T-helper 2 cell treated with Interferon-gamma antibody and Interleukin-4, amounts not matched to agents 100 ng/mL and 5 ng/mL, for 36 hours (primary cell): ENCODE data around the gene RALGDS. TPM values are rescaled to one million over a fixed set of nuclear protein-coding genes. Genes with fewer than 3 reads are reported as not detected.

Experiments used
- intact Hi-C: fragments of 100-400 bp; cut with micrococcal nuclease; formaldehyde crosslinking; loops from one replicate; pipeline ENCODE4 v1.15.1; 2023
- total RNA-seq: library from RNA; stranded (reverse); gene quantifications from 2 replicates; pipeline ENCODE4 v1.2.3, GENCODE V29; 2022

RALGDS gene
- total RNA-seq, 1 donor from 2014 or later = 65.7 TPM

DNA sequence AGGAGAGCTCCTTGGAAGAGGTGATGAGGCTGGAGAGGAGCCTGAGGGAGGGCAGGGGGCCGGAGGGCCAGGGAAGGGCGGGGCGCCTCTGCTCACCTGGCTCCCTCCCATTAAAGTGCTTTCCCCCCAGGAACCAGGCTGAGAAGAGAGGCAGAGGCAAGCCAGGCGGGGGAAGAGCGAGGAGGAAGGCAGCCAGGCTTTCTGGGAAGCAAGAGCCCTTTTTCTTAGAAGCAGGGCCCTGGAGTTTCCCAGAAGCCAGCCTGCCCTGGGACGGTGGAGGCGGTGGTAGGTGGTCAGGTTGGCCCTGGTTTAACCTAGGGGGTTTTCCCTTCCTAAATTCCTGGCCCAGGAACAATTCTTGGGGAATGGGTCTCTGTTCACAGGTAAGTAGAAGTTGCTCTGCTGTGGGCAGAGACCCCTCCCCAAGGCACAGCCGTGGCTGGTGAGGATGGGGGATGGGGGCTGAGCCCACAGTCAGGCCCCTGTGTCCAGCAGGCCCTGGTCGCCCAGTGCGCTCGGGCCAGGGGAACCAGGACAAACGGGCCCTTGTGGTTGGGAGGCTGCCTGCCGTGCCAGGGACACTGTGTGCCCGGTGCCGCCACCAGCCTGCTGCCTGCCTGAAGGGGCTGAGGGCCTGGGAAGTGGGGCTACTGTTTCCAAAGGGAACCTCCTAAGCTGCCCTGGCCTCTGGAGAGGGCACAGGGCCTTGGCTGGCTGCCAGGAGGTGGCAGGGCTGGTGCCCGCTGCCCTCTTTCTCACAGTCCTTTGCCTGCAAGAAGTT lies 16.6 kb upstream of the RALGDS start:
- intact Hi-C loops = no loop called here

DNA sequence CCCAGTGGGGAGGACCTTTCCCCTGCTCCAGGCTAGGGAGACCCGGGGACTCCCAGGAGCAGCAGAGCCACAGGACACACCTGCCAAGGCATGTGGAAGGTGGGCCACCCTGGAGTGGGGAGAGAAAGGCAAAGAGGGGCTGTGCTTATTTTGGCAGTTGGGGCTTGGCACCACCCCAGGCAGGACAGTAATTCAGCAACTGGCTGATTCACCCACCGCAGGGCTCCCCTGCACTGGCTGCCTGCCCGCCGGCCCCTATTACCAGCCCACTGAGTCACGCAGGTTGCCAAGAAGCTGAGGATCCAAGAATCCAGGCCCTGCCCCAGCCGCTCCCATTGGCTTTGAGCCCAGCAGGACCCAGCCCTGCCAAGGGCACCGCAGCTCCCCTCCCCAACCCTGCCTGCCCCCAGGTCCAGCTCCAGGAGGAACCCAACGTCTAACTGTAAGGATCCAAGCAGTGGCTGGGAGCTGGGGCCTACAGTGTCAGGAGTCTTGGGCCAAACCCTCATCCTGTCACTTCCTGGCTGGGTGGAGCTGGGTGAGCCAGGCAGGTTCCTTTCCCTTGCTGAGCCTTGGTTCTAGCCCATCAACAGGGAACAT lies 14.2 kb upstream of the RALGDS start:
- intact Hi-C loops = no loop called here

GRCh38 chr9:133134388-133135145 lies 13.5 kb upstream of the RALGDS start:
- intact Hi-C loops = loop anchor here (5.0 kb wide), 1 partner anchor 77 kb away; no protein-coding TSS in a partner anchor

GRCh38 chr9:133133681-133134387 lies 12.8 kb upstream of the RALGDS start:
- intact Hi-C loops = loop anchor here (1.0 to 5.0 kb wide), 3 partner anchors 10 to 77 kb away; partner anchors contain the start of gene RALGDS

DNA sequence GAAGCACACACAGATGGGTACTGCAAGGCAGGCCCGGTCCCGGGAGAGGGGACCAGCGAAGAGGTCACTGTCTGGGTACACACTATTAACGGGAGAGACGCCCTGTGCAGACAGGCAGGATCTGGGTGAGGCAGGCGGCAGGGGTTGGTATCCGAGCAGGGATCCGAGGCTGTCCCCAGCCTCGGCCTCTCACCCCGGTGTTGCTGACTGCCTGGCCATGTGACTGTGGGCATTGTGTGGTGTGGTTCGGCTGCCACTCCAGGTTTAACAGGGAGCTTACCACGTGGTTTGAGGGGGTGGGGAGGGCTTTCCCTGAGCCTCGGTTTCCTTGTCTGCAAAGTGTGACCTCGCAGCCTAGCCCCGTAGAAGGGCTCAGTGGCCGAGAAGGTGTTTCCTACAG lies 11.1 kb upstream of the RALGDS start:
- intact Hi-C loops = loop anchor here (5.0 kb wide), 1 partner anchor 75 kb away; no protein-coding TSS in a partner anchor

DNA sequence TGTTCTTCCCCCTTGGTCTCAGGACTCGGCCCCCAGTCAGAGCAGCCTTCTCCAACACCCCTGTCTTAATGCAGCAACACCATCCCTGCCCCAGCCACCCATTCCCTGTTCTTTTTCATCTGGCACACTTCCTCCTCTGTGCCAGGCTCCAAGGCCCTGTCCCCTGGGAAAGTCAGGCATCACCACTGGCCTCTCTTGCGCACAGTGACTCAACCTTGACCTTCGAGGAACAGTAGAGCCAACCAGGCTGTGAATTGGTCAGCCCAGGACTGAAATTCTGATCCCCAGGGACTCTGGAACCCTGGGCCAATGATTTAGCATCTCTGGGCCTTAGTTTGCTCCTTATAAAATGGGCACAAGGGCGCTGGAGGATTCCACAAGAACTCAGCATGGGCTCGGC lies 10.5 kb upstream of the RALGDS start:
- intact Hi-C loops = loop anchor here (5.0 kb wide), 1 partner anchor 74 kb away; no protein-coding TSS in a partner anchor

DNA sequence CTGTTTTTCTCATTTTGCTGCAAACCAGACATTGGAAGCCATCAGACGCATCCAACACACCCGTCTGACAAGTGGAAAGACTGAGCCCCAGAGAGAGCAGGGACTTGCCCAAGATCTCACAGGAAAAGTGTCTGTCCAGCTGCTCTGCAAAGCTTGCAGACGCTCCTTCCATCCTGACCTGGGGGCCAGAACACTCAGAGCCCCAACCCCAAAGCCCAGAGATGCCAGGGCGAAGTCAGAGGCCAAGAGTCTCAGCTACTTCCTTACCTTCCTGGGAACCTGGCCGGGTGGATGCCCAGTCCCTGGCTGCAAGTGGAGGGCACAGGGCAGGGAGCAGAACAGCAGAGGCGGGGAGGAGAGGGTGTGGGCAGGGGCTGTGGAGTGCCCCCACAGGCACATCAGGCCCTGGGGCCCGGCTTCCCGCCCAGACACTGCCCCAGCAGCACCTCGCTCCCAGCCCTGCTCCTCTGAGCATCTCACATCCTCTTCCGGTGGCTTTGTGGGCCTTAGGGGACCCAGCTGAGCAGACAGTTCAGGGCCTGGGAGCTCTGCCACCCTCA lies 9.7 kb upstream of the RALGDS start:
- intact Hi-C loops = loop anchor here (5.0 kb wide), 1 partner anchor 73 kb away; no protein-coding TSS in a partner anchor

DNA sequence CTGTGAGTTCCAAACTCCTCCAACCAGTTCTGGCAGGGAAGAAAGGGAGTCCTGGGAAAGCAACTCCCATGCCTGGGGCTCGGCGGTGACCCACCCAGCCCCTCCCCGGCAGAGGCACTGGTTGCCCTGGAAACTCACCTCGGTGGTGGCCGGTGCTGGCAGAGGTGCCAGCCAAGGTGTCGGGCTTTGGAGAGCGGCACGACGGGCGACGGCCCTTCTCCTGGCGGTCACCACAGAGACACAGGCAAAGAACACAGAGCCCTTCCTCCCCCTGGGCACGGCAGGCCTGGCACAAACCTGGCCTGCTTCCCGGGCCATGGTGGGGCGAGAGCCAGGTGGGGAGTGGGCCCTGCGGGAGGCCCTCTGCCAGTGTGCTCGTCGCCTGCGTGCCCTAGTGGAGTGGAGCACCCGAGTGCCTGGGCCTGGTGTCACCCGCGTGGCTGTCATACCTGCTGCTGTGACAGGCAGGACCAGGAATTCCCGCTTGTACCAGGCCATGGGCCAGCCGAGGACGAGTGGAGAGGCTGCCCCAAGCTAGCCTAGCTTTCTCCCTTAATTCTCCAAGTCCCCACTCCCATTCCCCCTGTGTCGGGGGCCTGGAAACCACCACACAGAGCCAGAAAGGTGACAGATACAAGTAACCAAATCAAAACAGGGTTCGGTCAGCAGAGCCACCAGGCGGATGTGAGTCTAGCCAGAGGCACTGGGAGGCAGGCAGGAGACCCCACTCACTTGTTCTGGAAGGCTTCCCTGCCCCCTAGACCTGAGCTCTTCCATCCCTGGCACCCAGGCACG lies 8.2 kb upstream of the RALGDS start:
- intact Hi-C loops = no loop called here

GRCh38 chr9:133128152-133128551 lies 7.1 kb upstream of the RALGDS start:
- intact Hi-C loops = no loop called here

- intact Hi-C loops = no loop called here
These were observed 6.4 kb upstream of the RALGDS start for GRCh38 chr9:133127340-133127981.

DNA sequence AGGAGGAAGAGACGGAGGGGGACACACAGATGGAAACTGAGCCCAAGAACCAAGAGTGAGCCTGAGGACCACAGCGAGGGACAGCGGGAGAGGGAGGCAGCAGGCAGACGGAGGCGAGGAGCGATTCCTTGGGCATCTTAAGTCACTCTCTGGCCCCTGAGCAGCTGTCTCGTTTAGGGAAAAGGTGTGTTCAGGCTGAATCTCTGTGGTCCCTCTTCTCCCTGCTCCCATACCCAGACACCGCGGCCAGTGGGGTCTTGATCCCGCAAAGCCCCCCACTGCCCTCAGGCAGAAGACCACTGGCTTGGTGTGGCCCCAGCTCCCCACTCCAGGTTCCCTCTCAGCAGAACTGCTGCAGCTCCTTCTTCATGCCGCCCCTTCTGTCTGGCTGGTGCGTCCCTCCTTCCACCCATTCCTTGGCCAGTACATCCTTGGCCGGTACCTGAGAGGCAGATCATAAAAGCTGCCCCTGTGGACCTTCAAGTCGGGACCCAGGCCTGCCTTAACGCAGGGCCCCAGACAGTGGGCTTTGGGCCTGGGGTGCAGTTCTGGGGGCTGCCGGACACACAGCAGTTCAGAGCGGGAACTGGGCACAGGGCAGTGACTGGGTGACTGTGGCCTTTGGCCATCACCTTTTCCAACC lies 5.8 kb upstream of the RALGDS start:
- intact Hi-C loops = no loop called here

DNA sequence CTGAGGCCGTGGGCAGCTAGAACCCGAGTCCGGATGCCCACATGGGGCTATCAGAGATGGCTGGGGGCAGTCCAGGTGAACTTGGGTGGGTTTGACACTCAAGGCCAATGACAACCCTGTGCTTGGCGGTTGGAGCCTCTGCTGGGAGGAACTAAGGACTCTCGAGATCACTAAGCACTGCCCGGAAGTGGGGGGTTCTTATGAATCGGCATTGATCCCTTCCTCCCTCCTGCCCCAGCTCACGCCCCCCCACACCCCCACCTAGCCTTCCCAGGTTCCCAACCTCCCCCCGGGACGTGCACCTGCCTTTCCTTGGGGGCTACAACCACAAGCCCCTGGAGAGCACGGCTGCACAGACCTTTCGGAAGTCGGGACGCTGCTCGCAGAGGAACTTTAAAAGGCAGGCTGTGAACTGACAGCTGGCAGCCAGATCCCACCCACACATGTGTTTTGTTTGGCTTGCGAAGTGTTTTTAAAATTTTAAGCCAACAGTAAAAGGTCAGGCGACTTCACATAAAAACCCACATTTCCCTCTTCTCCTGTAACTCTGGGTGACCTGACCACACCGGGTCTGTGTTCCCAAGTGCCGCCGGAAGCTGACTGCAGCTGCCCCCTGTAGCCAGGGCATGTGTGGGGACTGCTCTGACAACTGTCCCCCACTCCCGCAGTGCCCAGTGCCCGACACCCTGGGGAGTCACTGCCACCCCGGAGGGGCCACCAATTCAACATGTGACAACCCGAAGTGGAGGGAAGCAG lies 5.1 kb upstream of the RALGDS start:
- intact Hi-C loops = no loop called here

- intact Hi-C loops = no loop called here
These were observed 3.9 kb upstream of the RALGDS start for GRCh38 chr9:133124907-133125275.

- intact Hi-C loops = no loop called here
These were observed 3.3 kb upstream of the RALGDS start for GRCh38 chr9:133124123-133124906.

DNA sequence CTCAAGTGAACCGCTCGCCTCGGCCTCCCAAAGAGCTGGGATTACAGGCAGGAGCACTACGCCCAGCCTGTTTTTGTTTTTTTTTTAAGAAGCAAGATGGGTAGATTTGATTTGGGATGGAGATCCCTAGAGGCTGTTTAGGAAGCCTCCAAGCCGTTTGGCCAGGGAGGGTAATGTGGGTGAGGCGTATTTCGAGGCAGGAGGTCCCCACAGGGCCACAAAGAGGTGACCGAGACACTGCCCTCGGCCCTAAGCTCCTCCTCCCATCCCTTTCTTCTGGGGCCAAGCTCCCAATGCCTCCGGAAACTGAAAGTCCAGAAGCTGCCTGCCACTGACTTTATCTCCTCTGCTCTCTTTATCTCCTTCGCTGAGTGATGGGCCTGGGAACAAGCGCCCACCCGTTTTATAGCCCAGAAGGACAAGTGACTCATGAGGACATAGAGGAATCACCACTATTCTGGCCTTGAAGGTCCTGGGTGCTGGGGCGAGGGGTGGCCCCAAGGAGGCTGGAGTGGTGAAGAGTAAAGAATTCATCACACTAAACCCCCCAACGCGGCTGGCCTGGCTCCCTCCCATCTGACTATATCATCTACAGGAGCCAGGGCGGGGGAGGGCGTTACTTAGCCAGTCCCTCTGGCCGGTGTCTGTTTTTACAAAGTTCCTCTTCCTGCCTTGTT lies 2.0 kb upstream of the RALGDS start:
- intact Hi-C loops = no loop called here

DNA sequence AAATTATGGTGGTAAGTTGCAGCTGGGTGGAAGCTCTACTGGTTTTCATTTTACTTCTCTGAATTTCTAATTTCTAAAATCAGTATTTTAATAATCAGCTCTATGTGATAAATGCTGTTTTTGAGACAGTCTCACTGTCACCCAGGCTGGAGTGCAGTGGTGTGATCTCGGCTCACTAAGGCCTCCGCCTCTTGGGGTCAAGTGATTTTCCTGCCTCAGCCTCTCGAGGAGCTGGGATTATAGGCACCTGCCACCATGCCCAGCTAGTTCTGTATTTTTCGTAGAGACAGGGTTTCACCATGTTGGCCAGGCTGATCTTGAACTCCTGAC lies 1.5 kb upstream of the RALGDS start:
- intact Hi-C loops = no loop called here

GRCh38 chr9:133121915-133122550 lies 993 bp upstream of the RALGDS start:
- intact Hi-C loops = loop anchor here (1.0 kb wide), 4 partner anchors 11 to 92 kb away; partner anchors contain the start of gene GTF3C5
